GM21723 (cell line): ENCODE results near the gene HOXA13.

Experiments used
- ATAC-seq: cut with Tn5 transposase; IDR thresholded peaks from one replicate; pipeline ENCODE4 v1.9.1; 2021; ENCODE audit warnings: mild to moderate bottlenecking, moderate library complexity; ENCODE audit not compliant: unreplicated experiment

HOXA13 gene

DNA sequence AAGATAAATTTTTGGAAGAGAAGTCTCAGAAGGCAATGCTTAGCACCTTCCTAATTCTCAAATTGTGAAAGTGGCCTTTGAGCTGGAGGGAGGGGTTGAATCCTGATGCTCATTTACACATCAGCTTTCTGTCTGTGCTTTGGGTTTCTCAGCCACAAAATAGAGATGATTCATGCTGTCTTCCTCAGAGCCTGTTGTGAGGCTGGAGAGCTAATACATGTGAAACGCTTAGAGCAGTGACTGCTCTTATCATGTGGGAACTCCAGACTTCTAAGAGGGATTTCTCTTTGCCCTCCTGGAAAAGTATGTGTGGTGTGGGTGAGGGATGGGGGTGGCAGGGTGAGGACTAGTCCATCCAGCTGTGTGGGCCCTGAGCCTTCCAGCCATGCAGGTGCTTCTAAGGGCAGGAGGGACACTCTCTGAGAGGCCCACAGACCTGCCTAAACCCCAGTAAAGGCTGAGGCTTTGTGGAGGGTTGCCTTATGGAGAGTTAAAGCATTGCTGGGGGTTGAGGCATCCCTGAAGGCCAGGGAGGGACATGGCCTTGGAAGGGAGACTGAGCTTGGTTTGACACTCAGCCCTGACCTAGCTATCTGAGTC lies 37.9 kb upstream of the HOXA13 start:
- ATAC-seq, result no peak

DNA sequence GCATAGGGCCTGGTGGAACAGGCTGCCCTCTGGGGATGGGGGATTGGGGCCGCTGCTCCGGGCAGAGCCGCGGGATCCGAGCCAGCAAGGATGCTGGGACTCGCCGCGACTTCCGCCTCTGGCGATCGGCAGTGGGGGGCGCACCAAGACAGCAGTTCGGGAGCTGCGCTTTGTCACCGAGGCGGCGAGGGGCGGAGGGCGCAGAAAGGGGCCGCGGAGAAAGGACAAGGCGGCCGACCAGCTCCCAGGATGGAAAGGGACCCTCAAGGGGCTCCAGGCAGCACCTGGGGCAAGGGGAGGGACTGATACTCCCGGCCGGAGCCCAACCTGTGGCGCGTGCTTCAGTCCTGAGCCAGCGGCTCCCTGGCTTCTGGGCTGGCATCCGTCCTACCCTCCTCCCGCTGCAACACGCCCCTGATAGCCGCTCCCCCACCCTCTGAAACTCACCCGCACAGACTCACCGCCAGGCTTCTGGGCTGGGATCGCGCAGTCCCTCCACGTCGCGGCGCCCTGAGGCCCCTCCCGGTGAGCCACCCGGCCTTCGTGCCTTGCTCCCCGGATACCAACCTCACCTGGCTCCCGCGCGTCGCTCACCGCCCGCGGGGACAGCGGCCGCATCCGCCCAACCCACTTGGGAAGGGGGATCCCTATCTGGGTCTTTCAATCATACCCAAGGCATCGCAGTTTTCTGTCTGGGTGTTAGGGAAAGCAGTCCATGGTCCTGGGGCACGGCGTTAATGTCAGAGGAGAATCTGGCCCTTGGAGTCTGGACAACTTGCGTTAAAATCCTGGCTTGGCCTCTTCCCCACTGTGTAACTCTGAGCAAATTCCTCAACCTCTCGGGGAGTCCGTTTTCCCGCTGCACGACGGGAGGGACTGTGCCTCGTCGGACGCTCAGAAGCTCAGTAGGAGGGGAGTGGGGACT lies 35.8 kb upstream of the HOXA13 start:
- ATAC-seq, result no peak

DNA sequence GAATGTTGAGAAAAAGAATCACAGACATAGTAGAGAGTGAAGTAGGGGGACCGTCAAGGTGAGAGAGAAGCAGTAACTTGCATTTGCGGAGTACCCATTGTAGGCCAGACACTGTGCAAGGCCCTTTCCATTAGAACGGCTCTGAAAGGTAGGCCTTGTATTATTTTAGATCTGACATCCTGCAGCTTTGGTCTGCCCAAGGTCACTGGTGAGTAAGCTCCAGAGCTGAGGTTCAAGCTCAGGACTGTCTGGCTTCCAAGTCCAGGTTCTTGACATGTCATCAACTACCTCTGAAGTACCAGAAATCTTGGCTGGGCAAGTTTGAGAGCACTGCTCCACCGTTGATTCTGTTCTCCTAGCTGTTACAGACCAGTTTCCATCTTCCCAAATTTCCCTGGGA lies 29.6 kb upstream of the HOXA13 start:
- no peak for ATAC-seq

- no peak for ATAC-seq
These were observed 25.4 kb upstream of the HOXA13 start for GRCh38 chr7:27224983-27225934.

GRCh38 chr7:27223941-27224575 lies 24.2 kb upstream of the HOXA13 start:
- no peak for ATAC-seq

DNA sequence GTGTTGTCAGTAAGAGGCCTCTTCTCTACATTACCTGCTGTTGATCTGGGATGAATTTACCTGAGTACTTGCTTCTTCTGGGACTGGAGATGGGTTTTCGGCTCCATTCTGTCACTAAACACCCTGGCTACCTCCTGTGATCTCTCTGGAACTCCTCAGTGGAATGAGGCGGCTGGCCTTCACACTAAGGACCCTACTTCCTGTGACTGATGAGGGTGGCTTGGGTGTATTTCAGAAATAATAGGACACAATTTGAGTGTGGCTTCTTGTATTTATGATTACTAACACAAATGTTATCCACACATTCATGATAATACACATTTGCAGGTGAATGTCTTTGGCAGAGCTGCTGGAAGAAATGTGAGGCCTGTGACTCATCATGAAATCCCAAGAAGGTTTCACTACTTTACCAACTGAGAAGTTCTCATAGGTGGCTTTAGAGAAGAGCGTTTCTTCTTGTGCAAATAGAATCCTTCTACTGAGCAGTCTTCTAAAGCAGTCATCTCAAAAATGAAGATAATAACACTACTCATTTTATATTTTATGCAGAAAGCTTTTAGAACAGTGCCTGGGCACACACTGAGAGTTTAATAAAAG lies 21.4 kb upstream of the HOXA13 start:
- no peak for ATAC-seq

- no peak for ATAC-seq
These were observed 20.6 kb upstream of the HOXA13 start for GRCh38 chr7:27220440-27220955.

DNA sequence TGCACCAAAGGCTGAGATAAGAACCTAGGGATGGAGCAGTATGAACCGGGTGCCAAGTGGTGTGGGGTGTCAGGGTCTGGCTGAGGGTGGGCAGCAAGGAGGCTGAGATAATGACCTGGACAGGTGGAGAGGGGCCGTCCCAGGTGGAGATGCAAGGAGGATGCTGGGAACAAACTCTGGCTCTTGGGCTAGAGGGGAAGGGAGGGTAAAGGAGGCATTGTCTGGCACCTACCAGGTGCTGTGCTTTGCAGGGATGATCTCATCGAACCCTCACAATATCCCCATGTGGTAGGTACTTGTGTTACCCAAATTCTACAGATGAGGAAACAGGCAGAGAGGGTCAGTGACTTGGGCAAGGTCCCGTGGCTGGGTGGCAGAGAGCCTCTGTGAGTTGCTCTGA lies 19.9 kb upstream of the HOXA13 start:
- no peak for ATAC-seq

DNA sequence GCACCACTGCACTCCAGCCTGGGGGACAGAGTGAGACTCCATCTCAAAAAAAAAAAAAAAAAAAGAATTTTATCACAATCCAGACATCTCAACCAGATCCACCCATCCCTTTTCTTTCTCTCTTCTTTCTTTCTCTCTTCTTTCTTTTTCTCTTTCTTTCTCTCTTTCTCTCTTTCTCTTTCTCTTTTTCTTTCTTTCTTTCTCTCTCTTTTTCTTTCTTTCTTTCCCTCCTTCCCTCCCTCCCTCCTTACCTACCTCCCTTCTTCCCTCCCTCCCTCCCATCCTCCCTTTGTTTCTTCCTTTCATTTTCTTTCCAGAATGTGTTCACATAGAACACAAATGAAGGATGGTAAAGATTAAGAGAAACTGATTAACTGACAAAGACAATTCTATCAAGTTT lies 18.1 kb upstream of the HOXA13 start:
- no peak for ATAC-seq

- ATAC-seq, result no peak
These were observed 15.5 kb upstream of the HOXA13 start for GRCh38 chr7:27215356-27215755.

- ATAC-seq, result no peak
These were observed 14.5 kb upstream of the HOXA13 start for GRCh38 chr7:27214239-27214950.

DNA sequence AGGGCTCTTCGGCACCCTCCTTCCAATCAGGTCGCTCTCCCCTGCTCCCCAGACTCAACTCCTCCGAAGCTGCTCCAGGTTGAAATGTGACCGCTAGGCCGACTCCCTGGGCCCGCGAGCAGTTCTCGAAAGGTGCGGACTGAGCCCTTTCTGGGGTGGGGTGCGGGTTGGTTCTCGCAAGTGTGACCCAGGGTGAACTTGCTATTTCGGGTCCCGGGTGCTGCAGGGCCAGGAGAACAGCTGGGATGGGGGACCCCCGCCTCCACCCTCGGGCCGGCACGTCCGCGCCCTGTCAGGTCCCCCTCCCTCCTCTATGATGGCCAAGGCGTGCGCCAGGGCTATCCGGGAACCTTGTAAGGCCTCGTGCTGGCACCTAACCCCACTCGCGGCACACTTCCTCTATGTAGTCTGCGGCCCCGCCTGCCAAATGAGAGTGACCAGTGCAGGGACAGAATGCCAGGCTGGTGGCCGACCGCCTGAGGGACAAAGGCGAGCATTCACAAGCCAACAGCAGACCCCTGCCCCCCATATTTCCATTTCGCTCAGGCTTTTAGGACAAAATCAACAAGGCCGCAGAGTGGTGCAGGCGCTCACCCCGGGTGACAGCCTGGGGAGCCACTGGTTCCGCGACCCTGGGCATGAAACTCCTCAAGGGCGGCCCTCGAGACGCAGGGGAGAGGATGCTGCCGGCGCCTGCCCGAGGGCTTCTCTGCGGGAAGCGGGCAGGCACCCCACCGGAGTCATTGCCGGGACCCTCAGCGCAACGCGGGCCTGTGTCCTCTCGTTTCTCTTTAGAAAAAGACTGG lies 13.7 kb upstream of the HOXA13 start:
- ATAC-seq, result no peak

DNA sequence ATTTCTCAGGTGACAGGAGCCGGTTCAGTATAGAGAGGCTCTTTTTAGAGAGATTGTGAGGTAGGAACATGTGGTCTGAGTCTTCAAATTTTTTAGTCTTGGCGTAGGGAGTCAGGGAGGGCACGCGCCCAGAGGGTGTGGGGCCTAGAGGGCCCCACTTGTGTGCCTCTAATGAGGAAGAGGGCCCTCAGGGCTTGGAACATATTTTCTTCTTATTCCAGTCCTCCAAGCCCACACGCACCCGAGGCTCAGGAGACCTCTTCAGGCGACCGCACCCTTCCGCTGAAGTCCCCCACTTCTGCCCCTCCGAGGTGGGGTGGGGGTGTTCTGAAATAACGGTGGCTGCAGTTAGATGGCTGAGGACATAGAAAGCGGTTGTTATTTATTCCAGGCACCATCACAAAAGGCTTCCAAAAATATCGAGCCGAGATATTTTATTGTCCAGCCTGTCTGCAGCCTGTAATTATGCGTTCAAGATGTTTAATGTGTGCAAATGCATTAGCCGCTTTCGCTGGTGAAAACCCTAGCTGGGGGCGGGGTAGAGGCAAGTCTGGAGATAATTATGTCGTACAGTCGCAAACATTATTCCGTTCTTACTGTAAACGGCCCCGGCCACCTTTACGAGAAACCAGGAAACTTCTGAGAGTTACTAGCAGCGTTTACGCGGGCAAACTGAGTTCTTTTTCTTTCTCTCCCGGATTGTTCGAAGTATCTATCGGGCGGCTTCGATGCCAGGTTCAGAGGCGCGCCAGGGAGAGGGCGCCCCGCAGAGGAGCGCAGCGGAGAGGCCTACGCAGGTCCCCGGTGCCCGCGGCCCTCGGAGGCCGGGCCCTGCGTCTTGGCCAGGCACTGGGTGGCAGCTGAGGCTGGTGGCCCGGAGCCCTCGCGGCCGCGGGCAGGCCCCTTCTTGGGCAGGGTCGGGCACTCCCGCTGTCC lies 12.9 kb upstream of the HOXA13 start:
- ATAC-seq, result no peak

GRCh38 chr7:27211764-27212204 lies 11.9 kb upstream of the HOXA13 start:
- ATAC-seq, result no peak

- ATAC-seq, result no peak
These were observed 11.2 kb upstream of the HOXA13 start for GRCh38 chr7:27211084-27211446.

DNA sequence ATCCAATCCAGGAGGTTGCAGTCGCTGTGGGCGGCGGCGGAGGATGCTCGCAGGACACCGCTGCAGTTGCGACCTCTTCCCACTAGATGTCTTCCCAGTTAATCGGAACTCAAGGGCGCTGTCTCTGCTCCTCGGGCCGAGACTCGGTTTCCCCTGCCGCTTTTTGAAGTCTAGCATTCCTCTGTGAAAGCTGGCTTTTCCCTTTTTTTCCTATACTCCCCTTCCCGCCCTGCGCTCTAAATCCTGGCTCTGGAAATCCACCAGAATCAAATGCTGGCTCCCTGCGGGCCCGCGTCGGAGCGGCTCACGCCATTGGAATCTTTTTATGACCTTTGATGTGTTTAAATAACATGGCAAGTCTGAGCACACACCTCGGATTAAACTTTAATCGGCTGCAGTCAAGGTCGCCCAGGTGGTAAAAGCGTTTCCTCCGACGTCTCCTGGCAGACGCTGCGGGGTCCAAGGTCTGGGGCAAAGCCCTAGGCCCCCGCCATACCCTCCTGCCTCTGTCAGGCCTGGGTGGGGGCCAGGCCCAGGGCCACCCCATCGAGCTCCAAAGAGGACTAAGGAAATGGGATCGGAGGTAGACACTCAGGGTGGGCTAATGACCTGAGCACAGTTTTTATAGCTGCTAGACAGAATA lies 10.7 kb upstream of the HOXA13 start:
- ATAC-seq, result peak; percentile 65

GRCh38 chr7:27209933-27210440 lies 10.1 kb upstream of the HOXA13 start:
- ATAC-seq, result no peak
